GM21619 (cell line): ENCODE measurements around the gene WDR70.
"Not testable (repeated sequence)": the region's sequence is repeated elsewhere in the genome, so short reads cannot be mapped to it uniquely, and the experiment has no call there.

Experiments
- ATAC-seq: cut with Tn5 transposase; IDR thresholded peaks from one replicate; pipeline ENCODE4 v1.9.1; 2021; ENCODE audit not compliant: unreplicated experiment

WDR70 gene

GRCh38 chr5:37379100-37379628, at the start of gene WDR70:
WDR70 (plus strand) TSS chr5:37379318; CDS start chr5:37379368, 50 bp downstream.
- ATAC-seq, result peak; percentile 98

- ATAC-seq, result not testable (repeated sequence)
Measured at GRCh38 chr5:37334754-37335153, 44.4 kb upstream of the WDR70 start.

- ATAC-seq, result not testable (repeated sequence)
Measured at GRCh38 chr5:37342741-37343140, 36.4 kb upstream of the WDR70 start.

GRCh38 chr5:37355161-37355560, 24.0 kb upstream of the WDR70 start:
- ATAC-seq, result no peak

- no peak for ATAC-seq
Measured at GRCh38 chr5:37370550-37370863, 8.6 kb upstream of the WDR70 start.

GRCh38 chr5:37370864-37371726, 8.0 kb upstream of the WDR70 start, which contains the start of gene NUP155:
NUP155 (minus strand) TSS chr5:37371106; CDS start chr5:37370977, 129 bp downstream.
- peak; percentile 91 for ATAC-seq

GRCh38 chr5:37375091-37375490, 4.0 kb upstream of the WDR70 start:
- no peak for ATAC-seq

GRCh38 chr5:37378066-37378465, 1.1 kb upstream of the WDR70 start:
- not testable (repeated sequence) for ATAC-seq

- ATAC-seq, result no peak
Measured at GRCh38 chr5:37391591-37391990, 12.5 kb downstream of the WDR70 start.

- no peak for ATAC-seq
Measured at GRCh38 chr5:37396352-37396751, 17.2 kb downstream of the WDR70 start.

- ATAC-seq, result no peak
Measured at GRCh38 chr5:37400501-37400900, 21.4 kb downstream of the WDR70 start.

- no peak for ATAC-seq
Measured at GRCh38 chr5:37412515-37412914, 33.4 kb downstream of the WDR70 start.

- not testable (repeated sequence) for ATAC-seq
Measured at GRCh38 chr5:37415456-37415855, 36.3 kb downstream of the WDR70 start.

GRCh38 chr5:37417347-37417746, 38.2 kb downstream of the WDR70 start:
- ATAC-seq, result no peak

GRCh38 chr5:37424441-37424840, 45.3 kb downstream of the WDR70 start:
- no peak for ATAC-seq

- ATAC-seq, result no peak
Measured at GRCh38 chr5:37428044-37428443, 48.9 kb downstream of the WDR70 start.

- ATAC-seq, result no peak
Measured at GRCh38 chr5:37435261-37435660, 56.1 kb downstream of the WDR70 start.

- no peak for ATAC-seq
Measured at GRCh38 chr5:37436146-37436934, 57.2 kb downstream of the WDR70 start.

- no peak for ATAC-seq
Measured at GRCh38 chr5:37437711-37438110, 58.6 kb downstream of the WDR70 start.

- ATAC-seq, result not testable (repeated sequence)
Measured at GRCh38 chr5:37445783-37446182, 66.7 kb downstream of the WDR70 start.

GRCh38 chr5:37448941-37449340, 69.8 kb downstream of the WDR70 start:
- ATAC-seq, result no peak

- not testable (repeated sequence) for ATAC-seq
Measured at GRCh38 chr5:37451991-37452390, 72.9 kb downstream of the WDR70 start.
